C4-2B (cell line): ENCODE measurements around the gene GADL1.

Source experiments
- CTCF ChIP-seq: fragments of 450-650 bp; conservative IDR thresholded peaks from 2 replicates; pipeline ENCODE4 v1.5.1; 2017; ENCODE audit warnings: mild to moderate bottlenecking
- ZFX ChIP-seq: fragments of 450-650 bp; IDR thresholded peaks from 2 replicates; pipeline ENCODE4 v1.6.1; 2017

- TF ChIP-seq CTCF (no peak), ZFX (no peak)
These were observed 186.6 kb downstream of the GADL1 start for GRCh38 chr3:30707825-30708224.
